ENCODE data around the gene DLGAP1. TPM values are rescaled to one million over a fixed set of nuclear protein-coding genes. Genes with fewer than 3 reads are reported as not detected.

The DLGAP1 gene
- total and polyA plus RNA-seq, 2 of the 8 experiments (the other 6 are each of a cell fraction or from before 2014, with no cell fraction given), result 11.8 to 16.9 TPM

GRCh38 chr18:3875961-3876360 is 579.1 kb downstream of the DLGAP1 start:
- H3K36me3 ChIP-seq (ENCODE audit: control insufficient read depth in 2 of 4, insufficient read depth in 4 of 4, low read length in 3 of 4), result peaks cover 0 to 10% (median 0%) of the 10 kb centered on the region in 4 experiments; a peak in 2 of 8 replicates
- H2BK20ac ChIP-seq (ENCODE audit: low read length), result no peak overlapping the region
- H2BK15ac ChIP-seq (ENCODE audit: low read length), result no peak overlapping the region
- no peak overlapping the region for H2BK5ac ChIP-seq (ENCODE audit: low read depth, low read length)
- no peak overlapping the region for H3K4ac ChIP-seq (replicated peaks; ENCODE audit: insufficient read length, low read depth, low read length)
- no peak overlapping the region for H4K91ac ChIP-seq (replicated peaks; ENCODE audit: insufficient read length, low read length)
- no peak overlapping the region for H2AK5ac ChIP-seq (ENCODE audit: low read depth, low read length)
- no peaks in the 10 kb centered on the region for H3K9me3 ChIP-seq (ENCODE audit: insufficient read depth in 2 of 2, low read depth in 1 of 2, low read length in 1 of 2)
- WGBS, 2 experiments (ENCODE audit: extremely low coverage in 1 of 2, insufficient coverage in 1 of 2, insufficient read length in 1 of 2, insufficient replicate concordance in 2 of 2, low coverage in 1 of 2, low lambda C conversion rate in 2 of 2, missing lambda C conversion rate in 1 of 2), result 72% methylated on average over 2 of the region's 2 CpGs; no CpG with 5 or more reads in 1 of the 2 experiments
- no peak overlapping the region for H2BK12ac ChIP-seq (ENCODE audit: low read depth, low read length)
- no peak overlapping the region for H3K56ac ChIP-seq (replicated peaks; ENCODE audit: insufficient read length, low read depth, low read length)
- no peak overlapping the region for H4K5ac ChIP-seq (ENCODE audit: insufficient read length, low read depth, low read length)
- no peak overlapping the region for H2AFZ ChIP-seq (ENCODE audit: low read length)
- no peak for TF ChIP-seq BRCA1 (IDR thresholded peaks at IDR 0.05; ENCODE audit: low read depth, low read length)
- TF ChIP-seq E2F6 (IDR thresholded peaks at IDR 0.05), result no peak
- TF ChIP-seq SRF (IDR thresholded peaks at IDR 0.05; ENCODE audit: low read depth, low read length), result no peak
- TF ChIP-seq RAD21 (IDR thresholded peaks at IDR 0.05 in 1 of 2, conservative IDR thresholded peaks at IDR 0.05 in 1 of 2; ENCODE audit: low read depth in 2 of 2, low read length in 2 of 2), result no peak
- no peak for TF ChIP-seq CEBPB (IDR thresholded peaks at IDR 0.05; ENCODE audit: low read depth, low read length)
- no peak for TF ChIP-seq NANOG (IDR thresholded peaks at IDR 0.05; ENCODE audit: insufficient read depth, low read depth, low read length, poor library complexity, severe bottlenecking)
- no peak for TF ChIP-seq CTBP2 (IDR thresholded peaks at IDR 0.05; ENCODE audit: borderline replicate concordance, insufficient read depth, insufficient read length, low read length)
- no peak for TF ChIP-seq NRF1 (IDR thresholded peaks at IDR 0.05; ENCODE audit: low read depth, low read length)
- no peak overlapping the region for H3K27ac ChIP-seq (ENCODE audit: low read depth, low read length)
- H4K8ac ChIP-seq (ENCODE audit: extremely low read depth, insufficient read depth, low read length), result no peak overlapping the region
- no peak overlapping the region for H3K9ac ChIP-seq (replicated peaks in 1 of 4; ENCODE audit: extremely low read depth in 1 of 4, low read depth in 3 of 4, low read length in 3 of 4)
- CTCF ChIA-PET (ENCODE audit: partially characterized antibody), result interaction anchor here (0.7 to 1.4 kb wide), 5 partner anchors 9 to 292 kb away, joined by 3 to 6 read pairs (median 3); no protein-coding TSS in a partner anchor
- H3K4me1 ChIP-seq (replicated peaks in 1 of 4; ENCODE audit: control insufficient read depth in 3 of 4, insufficient read depth in 4 of 4, low read length in 3 of 4), result peaks cover 0 to 4% (median 1%) of the 10 kb centered on the region in 4 experiments; a peak in 3 of 7 replicates
- no peaks in the 10 kb centered on the region for H3K23me2 ChIP-seq (ENCODE audit: low read depth, low read length)
- POLR2A ChIA-PET (ENCODE audit: partially characterized antibody), result no interaction called here
- no peaks in the 10 kb centered on the region for H3K79me2 ChIP-seq (ENCODE audit: control insufficient read depth in 1 of 2, insufficient read depth in 2 of 2, low read length in 2 of 2)
- H4K20me1 ChIP-seq (replicated peaks in 1 of 2; ENCODE audit: control insufficient read depth in 1 of 2, insufficient read depth in 2 of 2, low read length in 2 of 2), result no peaks in the 10 kb centered on the region
- no peak overlapping the region for H3K18ac ChIP-seq (ENCODE audit: extremely low read depth, low read length)
- H3K23ac ChIP-seq (ENCODE audit: insufficient read length), result no peak overlapping the region
- FAIRE-seq (no peak), DNase-seq (ENCODE audit: low read depth in 1 of 2, low spot score in 2 of 2) (no peak)
- no peak overlapping the region for H3K4me2 ChIP-seq (ENCODE audit: insufficient read depth in 1 of 2, low read depth in 2 of 2, low read length in 2 of 2)
- H3K79me1 ChIP-seq (ENCODE audit: low read depth, low read length), result no peaks in the 10 kb centered on the region
- no peak overlapping the region for H2BK120ac ChIP-seq (replicated peaks; ENCODE audit: low read depth, low read length)
- no peak overlapping the region for H3K14ac ChIP-seq (ENCODE audit: insufficient read length)
- no peaks in the 10 kb centered on the region for H3K27me3 ChIP-seq (replicated peaks in 1 of 4; ENCODE audit: control insufficient read depth in 3 of 4, extremely low read depth in 1 of 4, insufficient read depth in 3 of 4, low read length in 3 of 4)
- H3K4me3 ChIP-seq (ENCODE audit: extremely low read depth in 1 of 4, insufficient read depth in 2 of 4, low read depth in 3 of 4, low read length in 4 of 4), result no peak overlapping the region
